EH (cell line): ENCODE results near the gene MCM5.
"Not testable (repeated sequence)": the region's sequence is repeated elsewhere in the genome, so short reads cannot be mapped to it uniquely, and the experiment has no call there.

ENCODE experiments used
- DNase-seq: peaks from one replicate; pipeline ENCODE4 v3.0.0-alpha.2; 2015; ENCODE audit warnings: low read depth

MCM5 gene

DNA sequence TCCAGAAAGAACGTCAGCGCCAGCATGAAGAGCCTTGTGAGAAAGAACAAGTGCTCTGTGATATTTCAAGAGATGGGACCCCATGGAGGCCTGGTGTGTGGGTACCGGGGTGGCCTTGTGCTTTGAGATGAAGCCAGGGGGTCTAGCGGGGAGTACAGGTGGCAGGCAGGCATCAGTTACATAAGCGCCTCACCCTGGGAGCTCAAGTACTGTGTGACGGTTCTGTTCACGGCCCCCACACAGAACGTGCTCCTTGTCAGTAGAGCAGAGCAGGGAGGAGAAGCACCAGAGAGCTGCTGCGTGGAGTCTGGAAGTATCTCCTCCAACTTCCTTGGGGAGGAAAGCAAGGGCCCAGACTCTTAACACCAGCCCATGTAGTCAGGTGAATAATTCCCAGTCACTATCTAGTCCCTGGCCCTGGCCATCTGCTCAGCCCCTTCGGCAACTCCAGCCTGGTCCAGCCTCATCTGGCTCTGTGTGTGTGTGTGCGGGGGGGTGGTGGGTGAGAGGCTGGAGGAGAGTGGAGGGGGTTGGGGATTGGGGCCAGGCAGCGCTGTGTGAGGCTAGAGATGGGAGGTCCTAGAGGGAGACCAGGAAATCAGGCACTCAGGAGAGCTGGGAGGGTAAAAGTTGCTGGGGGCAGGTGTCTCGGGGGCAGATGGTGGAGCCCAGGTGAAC is 32.4 kb downstream of the MCM5 start:
- DNase-seq = no peak

DNA sequence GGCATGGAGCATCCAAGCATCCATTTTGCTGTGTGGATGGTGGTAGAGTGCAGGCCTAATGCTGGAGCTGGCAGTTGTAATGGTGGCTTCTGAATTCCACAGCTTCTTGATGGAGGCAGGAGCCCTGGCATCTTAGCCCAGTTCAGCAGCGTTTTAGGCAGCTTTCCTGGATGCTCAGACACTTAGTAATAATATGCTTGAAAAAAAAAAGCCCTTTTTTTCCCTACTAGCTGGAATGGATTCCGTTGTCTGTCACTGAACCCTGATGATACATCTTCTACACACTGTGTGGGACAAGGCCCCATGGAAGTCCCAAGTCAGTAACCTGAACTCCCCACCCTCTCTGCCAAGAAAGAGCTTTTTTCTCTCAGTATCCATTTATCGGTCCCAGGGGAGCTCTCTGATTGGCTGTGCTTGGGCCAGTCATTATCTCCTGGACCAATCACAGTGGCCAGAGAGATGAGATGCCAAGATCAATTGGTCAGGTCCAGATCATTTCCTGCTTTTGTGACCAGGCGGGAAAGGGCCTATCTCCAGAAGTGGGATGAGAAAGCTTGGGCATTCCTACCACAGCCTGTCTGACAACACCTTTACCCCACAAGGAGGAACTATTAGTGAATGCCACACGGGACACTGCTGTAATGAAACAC is 34.2 kb downstream of the MCM5 start:
- peak; percentile 13 for DNase-seq

DNA sequence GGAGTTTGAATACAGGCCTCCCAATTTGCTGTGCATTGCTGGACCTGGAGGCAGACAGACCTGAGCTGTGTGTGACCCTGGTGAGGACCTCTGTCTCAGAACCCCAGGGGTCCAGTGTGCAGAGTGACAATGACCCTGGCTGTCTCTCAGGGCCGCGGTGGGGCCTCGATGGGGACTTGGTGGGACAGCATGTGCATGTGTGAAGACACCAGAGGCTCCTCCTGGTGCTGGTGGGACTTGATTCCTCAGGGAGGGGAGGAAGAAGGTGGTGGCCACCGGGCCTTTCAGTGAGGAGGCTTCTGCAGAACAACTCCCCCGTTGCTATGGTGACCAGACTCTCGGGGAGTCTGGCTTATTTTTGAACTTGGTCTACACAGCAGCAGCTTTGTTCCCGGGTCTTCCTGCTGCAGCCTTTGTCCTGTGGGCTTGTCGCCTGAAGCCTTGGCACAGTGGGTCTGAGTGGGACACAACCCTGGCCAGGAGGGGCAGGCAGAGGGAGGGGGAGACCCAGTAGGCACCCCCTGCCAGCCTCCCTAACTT is 35.3 kb downstream of the MCM5 start:
- no peak for DNase-seq

DNA sequence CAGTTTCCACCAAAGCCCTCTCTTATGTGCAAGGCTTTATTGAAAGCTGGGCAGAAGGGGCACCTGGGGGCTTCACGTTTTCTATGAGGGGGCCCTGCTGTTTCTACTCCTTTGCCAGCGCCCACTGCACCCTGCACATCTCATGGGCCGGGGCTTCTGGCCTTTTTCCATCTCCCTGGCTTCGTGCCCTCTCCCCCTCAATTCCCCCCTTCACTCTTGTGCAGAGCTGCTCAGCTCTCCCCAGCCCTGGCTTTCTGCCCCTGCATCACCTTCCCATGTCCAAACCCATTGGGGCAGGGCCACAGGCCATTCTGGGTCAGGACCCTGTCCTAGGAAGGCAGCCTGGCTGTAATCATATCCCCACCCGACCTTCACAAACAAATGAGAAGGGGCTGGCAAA is 36.5 kb downstream of the MCM5 start:
- DNase-seq = no peak

DNA sequence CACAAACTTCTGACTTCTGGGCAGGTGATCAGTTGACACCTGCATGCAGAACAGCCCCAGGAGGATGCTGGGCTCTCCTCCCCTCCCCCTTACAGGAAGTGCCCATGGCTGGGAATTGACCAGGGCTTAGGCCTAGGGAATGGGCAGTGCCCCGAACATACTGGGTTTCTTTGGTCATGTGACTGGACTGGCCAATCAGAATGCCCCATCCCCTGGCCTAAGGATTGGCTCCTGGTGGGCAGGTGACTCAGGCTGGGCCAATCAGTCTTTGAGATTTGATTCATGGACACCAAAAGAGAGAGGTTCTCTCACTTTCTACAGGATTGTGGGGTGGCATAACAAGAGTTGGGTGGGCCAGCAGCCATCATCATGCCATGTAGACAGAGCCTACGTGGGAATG is 37.1 kb downstream of the MCM5 start:
- DNase-seq = peak; percentile 19

DNA sequence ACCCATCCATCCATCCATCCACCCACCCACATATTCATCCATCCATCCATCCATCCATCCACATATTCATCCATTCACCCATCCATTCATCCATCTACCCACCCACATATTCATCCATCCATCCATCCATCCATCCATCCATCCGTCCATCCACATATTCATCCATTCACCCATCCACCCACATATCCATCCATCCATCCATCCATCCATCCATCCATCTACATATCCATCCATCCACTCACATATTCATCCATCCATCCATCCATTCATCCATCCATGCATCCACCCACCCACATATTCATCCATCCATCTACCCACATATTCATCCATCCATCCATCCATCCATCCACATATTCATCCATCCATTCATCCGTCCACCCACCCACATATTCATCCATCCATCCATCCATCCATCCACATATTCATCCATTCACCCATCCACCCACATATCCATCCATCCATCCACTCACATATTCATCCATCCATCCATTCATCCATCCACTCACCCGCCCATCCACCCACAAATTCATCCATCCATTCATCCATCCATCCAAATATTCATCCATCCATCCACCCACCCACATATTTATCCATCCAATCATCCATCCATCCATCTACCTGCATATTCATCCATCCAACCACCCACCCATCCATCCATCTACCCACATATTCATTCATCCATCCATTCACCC is 38.9 kb downstream of the MCM5 start:
- not testable (repeated sequence) for DNase-seq

DNA sequence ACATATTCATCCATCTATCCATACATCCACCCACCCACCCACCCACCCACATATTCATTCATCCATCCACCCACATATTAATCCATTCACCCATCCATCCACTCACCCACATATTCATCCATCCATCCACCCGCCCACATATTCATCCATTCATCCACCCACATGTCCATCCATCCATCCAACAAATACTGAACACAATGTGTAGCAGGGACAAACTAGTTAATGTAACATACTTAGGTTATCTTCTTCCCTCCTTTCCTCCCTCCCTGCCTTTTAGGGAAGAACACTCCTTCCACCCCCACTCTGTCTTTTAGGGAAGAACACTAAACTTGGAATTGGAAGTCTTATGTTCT is 39.4 kb downstream of the MCM5 start:
- DNase-seq = no peak

DNA sequence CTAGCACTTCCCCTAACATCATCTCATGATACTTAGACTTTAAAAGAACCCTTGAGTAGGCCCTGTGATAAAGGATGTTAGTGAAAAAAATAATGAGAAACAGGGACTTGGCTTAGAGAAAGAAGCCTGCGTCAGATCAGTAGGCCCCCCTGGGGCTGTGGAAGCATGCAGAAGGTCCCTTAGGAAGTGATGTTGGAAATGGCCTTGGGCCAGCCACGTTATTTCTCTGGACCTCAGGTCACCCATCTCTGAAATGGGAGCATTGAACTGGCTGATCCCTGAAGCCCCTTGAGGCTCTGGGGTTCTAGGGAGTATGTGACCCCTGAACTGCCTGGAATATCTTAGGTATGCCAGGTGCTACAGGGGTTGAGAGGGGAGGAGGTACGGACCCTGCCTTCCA is 40.2 kb downstream of the MCM5 start:
- DNase-seq = no peak

DNA sequence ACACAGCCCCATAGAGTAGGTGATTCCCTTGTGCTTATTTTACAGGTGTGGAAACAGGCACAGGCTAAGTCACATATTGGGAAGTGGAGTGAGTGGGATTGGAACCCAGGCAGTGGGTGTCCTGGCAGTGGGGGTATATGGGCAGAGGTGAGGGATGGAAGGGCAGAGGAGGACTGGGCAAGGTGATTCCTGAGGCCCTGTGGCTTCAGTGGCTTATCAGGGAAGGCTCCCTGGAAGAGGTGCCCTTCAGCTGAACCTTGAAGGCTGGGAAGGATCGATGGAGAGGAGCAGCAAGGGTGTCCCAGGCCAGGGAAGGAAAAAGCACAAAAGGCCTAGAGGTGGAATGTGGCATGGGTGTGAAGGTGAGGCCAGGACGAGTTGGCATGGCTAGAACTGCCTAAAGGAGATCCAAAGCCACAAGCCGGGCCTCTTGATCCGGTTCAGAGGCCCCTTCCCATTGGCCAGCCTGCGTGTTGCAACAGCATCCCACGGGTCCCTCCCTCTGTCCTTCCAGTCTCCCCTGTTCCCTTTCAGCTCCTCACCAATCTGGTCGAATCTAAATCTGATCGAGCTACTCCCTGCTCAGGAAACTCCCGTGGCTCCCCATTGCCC is 41.7 kb downstream of the MCM5 start:
- no peak for DNase-seq

DNA sequence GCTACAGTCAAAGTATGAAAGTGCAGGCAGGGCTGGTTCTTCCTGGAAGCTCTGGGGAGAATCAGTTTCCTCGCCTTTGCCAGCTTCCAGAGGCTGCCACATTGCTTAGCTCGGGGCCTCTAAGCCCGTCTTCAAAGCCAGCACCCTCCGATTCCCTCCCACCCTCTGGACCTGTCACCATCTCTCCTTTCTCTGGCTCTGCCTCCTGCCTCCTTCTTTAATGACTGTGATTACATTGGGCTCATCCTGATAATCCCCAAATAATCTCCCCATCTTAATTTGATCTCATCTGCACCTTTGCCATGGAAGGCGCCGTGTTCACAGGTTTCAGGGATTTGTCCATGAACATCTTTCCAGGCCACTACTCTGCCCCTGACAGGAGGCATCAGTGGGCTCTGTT is 42.5 kb downstream of the MCM5 start:
- DNase-seq = no peak

DNA sequence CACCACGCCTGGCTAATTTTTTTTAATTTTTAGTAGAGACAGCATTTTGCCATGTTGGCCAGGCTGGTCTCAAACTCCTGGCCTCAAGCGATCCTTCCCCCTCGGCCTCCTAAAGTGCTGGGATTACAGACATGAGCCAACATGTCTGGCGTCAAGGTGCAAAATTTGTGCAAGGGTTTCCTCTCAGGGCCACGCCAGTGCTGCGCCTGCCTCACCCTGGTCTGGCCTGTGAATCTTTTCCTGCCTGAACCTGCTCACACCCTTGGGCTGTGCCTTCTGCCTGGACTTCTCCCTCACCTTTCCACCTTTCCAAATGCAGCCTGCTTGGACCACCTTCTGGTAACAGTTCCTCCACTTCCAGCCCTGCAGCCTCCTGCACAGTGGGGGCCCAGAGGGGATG is 43.4 kb downstream of the MCM5 start:
- DNase-seq = no peak

DNA sequence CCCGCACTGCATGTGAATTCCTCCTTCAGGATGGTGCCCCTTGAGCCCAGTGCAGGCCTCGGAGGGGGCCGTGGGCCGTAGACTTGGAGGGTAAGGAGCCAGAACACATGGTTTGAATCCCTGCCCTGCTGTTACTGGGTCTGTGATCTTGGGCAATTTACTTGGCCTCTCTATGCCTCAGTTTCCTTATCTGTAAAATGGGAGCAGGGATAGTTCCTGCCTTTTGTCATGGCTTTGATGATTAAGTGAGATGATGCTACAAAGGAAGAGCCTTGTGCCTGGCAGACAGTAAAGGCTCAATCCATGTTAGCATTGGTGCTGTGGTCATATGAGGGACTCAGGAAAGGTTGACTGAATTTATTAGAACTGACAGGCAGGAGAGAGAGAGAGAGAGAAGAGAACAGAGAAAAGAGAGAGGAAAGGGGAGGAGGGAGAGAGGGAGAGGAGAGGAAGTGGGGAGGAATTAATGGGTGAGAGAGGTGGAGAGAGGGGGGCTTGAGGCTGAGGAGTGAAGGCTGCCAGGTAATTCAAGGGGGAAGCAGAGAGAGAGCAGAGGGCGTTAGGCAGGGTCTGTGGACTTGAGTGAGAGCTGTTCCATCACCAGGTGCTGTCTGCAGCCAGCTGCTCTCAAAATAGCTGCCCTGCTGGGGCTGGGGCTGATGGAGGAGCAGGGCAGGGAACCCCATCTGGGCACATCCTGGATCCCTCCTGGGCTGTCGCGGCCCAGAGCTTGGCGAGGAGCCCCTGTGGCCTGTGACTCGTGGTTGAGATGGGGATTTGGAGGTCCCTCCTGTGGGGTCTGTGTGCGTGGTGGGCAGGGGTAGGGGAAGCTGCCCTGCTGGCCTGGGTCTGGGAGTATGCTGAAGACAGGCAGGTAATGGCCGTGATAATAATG is 44.1 kb downstream of the MCM5 start:
- no peak for DNase-seq

DNA sequence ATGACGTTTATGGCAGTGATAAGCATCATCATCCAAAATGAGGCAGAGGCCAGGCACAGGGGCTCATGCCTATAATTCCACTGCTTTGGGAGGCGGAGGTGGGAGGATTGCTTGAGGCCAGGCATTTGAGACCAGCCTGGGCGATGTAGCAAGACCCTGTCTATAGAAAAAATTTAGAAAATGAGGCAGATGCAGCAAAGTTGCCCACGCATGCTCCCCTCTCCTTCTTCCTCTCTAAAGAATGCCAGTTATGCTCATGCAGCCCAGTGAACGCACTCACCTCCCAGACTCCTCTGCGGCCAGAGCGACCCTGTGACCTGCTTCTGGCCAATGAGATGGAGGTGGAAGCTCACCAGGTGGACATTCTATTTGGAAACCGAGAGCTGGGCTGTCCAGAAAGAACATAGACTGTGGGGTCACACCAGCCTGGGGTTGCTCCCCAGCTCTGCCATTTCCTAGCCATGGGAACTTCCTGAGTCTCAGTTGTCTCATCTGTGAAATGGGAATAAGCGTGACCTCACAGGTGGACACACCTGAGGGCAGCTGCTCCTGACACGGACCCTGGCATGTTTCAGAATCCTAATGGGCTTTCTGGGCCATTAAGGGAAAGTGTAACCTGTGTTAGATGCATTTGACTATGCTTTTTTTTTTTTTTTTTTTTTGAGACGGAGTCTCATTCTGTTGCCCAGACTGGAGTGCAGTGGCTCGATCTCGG is 44.9 kb downstream of the MCM5 start:
- DNase-seq = peak; percentile 18

DNA sequence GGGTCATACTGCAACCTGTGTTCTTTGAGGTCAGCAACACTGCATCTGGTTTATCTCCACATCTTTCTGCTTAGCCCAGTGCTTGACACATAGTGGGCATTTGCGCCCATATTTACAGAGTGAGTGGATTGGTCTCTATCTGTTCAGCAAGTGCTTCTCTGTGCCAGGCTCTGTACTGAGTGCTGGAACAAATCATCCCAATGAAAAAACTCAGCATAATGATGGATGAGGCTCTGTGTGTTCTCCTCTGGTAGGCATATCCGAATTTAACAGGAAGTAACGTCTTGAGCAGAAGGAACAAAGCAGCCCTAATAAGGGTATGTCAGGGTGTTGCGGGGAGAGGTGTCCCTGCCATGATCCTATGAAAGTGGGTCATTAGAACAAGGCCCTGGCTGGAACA is 46.0 kb downstream of the MCM5 start:
- DNase-seq = no peak

DNA sequence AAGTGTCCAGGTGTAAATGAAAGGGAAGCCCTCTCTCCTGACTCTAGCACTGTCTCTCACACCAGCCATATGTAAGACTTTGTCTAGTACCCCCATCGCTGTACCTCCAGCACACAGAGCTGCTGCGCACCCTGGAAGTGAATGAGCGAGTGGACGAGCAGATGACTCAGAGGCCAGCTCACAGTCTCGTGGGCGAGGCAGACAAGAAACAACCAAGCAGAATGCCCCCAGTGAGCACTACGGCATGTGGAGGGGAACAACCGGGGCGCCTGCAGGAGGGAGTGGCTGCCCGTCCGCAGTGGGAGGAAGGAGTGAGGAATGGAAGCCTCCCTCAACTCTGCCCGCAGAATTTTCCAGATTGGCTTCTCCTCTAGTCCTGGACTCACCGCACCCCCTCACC is 46.4 kb downstream of the MCM5 start:
- peak; percentile 86 for DNase-seq

DNA sequence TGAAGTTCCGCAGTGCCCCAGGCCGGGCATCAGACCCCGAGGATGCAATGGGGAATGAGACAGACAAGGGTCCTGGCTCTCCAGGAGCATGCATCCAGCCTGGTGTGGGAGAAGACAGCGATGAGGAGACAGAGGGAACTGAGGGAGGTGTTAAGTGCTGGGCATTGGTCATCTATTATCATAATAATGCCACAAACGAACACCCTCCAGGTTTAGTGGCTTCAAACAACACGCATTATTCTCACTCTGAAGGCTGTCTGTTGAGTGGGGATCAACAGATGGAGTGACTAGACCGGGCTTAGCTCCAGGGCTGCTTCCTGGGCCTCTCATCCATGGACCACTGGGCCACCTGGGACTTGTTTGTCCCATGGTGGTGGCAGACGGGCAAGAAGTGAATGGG is 48.6 kb downstream of the MCM5 start:
- no peak for DNase-seq

DNA sequence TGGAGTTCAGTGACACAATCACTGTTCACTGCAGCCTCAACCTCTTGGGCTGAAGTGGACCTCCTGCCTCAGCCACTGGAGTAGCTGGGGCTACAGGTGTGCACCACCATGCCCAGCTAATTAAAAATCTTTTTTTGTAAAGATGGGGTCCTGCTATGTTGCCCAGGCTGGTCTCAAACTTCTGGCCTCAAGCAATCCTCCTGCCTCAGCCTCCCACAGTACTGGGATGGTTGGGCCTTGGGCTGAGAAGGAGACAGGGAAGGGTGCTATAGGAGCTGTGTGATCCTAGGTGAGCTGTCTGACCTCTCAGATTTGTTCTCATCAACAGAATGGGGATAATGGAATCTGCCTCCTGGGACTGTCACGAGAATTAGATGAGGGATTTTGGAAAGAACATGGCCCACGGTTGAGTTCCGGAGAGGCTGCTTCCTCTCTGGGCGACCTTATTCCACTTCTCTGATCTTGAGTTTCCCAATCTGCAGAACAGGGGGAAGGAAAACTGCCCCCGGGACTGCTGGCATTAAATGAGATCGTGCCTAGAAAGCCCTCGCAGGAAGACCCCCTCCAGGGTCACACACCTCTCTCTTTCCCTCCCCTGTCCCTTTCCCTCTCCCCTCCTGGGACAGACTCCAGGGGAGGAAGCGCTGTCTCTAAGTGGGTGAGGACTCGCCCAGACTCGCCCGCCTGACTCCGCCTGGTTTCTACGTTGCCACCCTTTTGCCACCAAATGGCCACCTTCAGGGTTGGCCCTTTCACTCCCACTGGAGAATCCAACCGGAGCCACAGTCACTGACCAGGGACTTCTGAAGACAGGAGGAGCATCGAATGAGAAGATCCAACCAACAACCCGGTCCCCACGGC is 50.1 kb downstream of the MCM5 start:
- no peak for DNase-seq

DNA sequence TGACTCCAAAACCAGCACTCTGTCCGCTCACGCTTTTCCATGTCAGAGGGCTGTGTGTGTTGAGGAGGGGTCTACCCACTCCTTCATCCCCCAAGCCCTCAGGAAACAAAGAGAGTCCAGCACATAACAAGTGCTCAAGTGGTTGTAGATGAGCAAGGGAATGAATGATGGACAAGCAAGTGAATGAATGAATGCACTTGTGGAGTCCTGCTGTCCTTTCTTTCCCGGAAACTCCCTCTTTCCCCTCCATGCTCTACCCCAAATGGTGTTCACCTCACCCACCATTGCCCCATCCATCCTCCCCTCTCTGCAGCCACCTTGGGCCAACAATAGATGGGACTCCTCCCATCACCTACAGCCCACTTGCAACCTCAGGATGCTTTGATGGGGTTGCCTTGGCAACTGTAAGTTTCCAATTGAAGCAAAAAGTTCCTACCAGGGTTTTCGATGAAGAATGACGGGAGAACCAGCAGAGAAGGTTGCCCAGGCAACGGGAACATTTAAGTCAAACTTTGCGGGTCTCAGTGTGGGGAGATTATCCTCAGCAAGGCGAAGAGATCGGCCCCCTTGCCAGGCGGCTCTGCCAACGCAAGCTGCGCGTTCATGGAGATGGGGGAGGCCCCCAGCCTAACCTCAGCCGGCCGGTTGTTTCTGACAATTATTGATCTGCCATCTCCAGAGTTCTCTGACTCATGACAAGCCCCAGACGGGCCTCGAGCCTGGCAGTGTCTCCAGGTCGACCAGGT is 51.1 kb downstream of the MCM5 start:
- no peak for DNase-seq

DNA sequence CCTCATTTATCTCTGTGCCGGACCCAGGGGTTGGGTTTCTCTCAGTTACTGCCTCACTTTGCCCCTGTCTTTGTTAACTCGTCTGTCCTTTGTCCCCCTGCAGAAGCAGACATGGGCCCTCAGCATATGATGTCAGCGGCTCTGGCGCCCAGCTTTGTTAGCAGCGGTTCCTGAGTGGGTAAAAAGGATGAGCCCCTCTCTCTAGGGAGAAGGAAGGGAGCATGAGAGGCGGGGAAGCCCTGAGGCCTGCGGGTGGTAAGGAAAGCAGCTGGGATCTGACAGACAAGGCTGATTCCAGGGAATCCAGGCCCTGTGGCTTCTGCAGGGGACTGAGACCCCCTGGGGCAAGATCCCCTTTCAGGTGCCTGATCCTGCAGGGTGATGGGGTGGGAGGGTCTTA is 51.7 kb downstream of the MCM5 start:
- no peak for DNase-seq
